Bronchial smooth muscle cell (primary cell): ENCODE data around the gene MARCKS. TPM values are rescaled to one million over a fixed set of nuclear protein-coding genes. Genes with fewer than 3 reads are reported as not detected.

ENCODE experiments used
- total RNA-seq: library from RNA; depleted of rRNA; stranded (reverse); fragments of >200 nt; gene quantifications from 2 replicates; pipeline ENCODE4 v1.2.1, GENCODE V29; 2014

The MARCKS gene
- 26.4 and 71.2 TPM in 2 replicates for total RNA-seq

GRCh38 chr6:113856625-113857555, at the start of gene MARCKS:
MARCKS (plus strand) TSS chr6:113857345; CDS start chr6:113857746, 401 bp downstream.

Other genes with a start within 250 kb of the MARCKS start
- gene HDAC2, start 113.8 kb downstream of the MARCKS start, total RNA-seq, result 49.6 and 69.3 TPM in 2 replicates